EL (cell line): Measurements from ENCODE around the gene JPH2.

ENCODE experiments used
- DNase-seq: peaks from one replicate; pipeline ENCODE4 v3.0.0-alpha.2; 2016

The JPH2 gene

DNA sequence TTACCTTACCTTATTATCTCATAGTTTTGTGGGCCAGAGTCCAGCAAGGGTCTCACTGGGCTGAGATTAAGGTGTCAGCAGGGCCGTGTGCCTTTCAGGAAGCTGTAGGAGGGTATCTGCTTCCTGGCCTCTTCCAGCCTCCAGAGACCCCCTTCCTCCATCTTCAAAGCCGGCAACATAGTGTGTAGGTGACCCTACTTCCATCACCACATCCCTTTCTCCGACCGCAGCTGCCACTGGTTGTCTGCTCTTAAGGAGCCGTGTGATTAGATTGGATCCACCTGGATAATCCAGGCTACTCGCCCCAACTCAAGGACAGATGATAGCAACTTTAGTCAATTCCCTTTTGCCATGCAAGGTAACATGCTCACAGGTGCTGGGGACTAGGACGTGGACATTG is 91.2 kb downstream of the JPH2 start:
- no peak for DNase-seq

DNA sequence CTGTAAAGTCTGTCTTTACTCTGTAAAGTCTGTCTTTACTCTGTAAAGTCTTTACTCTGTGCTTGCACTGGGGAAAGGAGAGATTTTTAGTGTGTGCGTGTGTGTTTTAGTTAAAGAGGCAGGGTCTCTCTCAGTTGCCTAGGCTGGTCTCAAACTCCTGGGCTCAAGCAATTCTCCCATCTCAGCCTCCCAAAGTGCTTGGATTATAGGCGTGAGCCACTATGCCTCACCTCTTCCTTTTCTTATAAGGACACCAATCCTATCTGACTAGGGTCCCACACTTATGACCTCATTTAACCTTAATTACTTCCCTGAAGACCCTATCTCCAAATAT is 93.8 kb downstream of the JPH2 start:
- no peak for DNase-seq

DNA sequence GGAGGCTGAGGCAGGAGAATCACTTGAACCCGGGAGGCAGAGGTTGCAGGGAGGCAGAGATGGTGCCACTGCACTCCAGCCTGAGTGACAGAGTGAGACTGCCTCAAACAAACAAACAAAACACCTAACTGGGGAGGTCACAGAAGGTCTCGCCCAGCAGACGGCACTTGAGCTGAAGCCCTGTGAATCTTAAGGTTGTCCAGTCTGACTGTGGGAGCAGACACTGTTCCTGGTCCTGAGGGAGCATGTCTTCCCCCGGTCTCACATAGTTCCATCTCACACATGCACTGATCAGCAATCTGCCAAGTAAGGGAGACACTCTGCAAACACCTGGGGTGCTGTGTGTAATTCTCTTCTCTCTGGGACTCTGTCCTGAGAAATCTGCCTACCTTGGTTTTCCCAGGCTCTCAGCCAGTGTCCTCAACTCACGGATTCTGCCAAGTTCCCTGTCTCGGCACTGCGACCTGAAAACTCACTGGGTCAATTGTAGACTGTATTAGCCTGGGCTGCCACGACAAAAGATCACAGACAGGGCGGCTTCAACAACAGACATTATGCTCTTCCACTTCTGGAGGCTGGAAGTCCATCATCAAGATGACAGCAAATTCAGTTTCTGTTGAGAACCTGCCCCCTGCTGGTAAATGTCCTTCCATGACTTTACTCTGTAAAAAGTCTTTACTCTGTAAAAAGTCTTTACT is 94.3 kb downstream of the JPH2 start:
- DNase-seq = peak; percentile 57

DNA sequence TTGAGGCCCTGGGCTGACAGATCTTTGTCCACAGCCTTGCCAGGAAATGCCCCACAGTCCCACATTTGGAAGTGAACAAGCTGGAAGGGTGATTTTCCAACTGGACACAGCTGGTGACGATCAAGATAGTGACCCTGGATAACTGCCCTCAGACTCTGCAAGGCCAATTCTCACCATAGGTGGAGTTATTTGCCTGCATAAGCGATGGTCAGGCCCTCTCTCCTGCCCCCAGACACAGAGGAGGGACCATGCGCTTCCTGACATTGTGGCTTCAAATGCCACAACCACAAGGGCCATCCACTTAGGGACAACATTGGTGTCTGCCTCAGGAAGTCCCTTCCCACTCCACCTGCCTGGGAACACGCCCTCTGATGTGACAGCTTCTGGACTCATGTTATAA is 96.0 kb downstream of the JPH2 start:
- DNase-seq = no peak

DNA sequence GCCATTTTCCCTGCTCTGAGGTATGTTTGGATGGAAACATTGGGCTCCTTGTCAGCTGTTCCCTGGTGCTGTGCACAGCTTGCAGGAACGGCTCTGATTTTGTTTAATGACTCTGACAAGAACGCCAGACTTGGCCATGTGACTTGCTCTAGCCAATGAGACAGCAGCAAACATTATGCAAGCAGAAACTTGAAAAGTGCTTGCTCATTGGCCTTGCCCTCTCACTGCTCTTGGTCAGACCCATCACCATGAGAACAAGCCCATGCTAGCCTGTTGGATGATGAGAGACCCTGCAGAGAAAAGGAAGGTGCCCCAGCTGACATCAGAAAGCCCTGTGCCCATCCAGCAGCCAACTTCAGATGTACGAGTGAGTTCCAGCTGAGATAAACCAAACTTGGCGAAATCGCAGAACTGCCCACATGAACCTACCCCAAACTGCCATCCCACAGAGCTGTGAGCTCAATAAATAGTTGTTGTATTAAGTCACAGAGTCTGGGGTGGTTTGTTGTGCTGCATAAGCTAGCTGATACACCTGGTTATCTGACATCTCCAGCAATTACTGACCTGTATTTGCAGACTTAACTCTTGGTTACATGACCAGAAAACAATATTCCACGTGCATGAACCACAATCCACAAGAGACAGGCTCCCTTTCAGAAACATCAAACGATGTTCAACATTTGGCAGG is 96.9 kb downstream of the JPH2 start:
- DNase-seq = peak; percentile 62

DNA sequence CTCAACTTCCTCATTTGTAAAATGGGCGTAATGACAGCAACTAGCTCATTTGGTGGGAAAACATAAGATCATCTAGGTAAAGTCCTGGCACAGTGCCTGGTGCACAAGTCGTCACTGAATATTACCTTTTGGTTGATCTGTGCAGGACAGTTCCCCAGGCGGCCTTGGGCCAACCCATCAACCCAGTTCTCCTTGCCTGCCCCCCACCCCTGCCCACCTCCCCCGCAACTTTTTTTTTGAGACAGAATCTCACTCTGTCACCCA is 99.2 kb downstream of the JPH2 start:
- DNase-seq = no peak

DNA sequence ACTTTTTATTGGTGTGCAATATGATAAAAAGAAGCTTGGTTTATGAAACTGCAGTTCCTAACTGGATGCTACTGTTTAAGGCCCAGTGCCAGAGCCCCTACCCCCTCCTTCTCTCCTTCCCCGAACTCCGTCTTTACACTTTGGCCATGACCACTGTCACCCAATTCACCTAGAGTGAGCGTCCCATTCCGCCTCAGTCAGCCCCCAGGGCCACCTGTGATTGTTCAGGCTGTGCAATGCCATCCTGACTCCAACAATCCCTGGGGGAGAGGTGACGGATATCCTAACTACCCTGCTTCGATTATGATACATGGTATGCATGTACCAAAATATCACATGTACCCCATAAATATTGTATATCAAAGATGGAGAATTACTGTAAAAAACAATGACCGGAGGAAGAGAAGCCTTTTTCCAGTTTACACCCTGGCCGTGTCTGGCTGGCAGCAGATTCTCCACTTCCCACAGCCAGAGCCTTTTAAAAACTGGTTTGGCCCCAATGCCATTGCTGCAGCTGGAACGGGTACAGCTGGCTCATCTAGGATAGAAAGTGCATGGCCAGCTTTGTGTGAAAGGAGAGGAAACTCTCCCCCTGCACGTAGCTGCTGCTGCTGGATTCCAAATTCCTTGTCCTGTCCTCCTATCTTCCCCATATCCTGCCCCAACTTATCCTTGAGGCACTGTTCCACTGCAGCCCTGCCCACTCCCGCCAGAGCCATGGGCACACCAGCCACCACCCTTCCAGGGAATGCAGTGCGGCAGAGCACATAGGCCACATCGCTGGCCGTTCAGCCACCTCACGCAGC is 99.7 kb downstream of the JPH2 start:
- DNase-seq = no peak

DNA sequence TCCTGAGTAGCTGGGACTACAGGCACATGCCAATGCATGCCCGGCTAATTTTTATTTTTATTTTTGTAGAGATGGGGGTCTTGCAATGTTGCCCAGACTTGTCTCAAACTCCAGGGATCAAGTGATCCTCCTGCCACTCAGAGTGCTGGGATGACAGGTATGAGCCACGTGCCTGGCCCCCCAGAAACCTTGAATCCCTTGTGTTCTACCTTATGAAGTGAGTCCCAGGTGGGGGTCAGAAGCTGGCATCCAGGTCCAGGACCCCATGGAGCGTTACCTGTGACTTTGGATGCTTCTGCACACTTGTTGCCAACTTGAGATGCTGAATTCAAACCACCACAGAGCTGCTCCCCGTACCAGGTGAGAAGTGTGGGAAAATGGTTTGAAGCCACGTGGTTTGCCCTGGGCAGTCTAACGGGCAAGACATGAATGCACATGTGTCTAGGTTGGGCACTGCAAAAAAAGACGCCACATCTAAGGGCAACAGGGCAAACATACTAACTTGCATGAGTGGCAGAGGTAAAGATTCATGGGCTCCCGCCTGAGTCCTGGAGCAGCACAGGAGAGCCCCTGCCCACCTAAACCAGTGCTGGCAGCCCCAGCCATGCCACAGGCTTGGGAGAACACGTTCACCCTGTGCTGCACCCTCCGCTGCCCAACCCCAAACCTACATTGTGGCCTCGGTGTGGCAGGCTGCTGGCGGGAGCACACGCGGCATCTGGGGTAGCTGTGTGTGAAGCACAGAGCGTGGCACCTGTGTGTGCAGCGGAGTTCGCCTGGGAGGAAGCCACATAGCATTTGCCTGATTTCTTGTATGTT is 101.2 kb downstream of the JPH2 start:
- DNase-seq = no peak

DNA sequence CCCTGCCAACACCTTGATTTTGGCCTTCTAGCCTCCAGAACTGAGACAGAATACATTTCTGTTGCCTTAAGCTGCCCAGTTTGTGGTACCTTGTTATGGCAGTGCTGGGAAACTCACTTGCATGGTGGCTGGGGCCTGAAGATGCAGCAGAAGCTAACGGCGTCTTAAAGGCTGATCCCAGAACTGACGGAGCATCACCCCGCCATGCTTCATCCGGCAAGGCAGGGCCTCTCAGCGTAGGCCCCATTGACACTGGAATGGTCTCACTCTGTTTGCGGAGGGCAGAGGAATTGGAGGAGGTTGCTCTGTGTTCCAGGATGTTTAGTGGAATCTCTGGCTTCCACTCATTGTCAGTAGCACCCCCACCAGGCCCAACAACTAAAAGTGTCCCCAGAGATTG is 102.1 kb downstream of the JPH2 start:
- no peak for DNase-seq

DNA sequence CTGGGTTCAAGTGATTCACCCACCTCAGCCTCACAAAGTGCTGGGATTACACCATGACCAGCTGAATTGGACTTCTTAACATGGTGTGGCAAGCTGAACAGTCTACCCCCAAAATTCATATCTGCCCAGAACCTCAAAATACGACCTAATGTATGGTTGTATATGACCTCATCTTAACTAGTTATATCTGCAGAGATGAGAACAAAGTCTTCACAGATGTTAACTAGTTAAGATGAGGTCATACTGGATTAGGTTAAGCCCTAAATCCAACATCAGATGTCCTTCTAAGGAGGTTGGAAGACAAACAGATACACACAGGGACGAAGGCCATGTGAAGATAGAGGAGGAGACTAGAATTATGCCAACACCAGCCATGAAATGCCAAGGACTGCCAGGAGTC is 102.5 kb downstream of the JPH2 start:
- DNase-seq = no peak

DNA sequence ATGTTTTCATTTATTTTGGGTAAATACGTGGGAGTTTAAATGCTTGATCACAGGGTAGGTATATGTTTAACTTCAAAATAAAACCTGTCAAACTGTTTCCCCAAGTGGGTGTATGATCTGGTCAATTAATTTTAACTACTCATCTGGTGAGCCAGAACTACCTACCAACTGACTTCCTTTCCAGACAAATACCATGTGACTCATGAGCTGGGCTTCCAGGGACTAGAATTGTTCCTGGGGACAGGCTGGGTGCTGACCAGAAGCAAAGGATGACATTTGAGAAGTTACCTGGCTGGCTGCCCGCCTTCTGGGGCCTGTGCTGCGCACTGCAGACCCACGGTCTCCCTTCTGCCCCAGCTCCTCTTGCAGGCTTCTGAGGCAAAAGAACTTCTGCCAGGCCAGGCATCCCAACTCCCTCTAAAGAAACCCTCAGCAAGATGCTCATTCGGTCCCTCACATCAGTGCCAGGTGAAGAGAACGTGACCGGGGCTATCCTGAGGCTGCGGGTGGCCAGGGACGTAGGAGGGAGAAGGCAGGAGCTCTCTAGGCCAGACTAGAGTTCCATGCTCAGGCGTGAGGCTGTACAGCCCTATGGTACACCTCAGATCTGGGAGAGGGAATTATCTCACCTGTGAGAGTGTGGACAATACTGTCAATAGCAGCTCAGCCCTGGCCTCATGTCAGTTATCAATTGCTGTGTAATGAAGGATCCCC is 103.6 kb downstream of the JPH2 start:
- peak; percentile 62 for DNase-seq

DNA sequence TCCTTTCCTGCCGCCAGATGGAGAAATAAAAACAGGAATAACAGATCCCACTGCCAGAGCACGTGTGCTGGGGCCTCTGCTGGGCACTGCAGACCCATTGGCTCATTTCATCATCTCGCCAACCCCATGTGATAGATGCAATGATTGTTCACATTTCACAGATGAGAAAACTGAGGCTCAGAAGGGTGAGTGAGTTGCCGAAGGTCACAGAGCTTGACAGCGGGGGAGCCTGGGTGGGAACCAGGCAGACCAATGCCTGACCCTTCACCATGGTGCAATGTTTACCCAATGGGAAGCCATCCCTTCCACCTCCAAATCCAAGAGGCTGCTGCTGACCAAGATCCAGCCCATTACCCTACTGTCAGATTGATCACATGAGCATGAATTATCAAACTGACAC is 105.1 kb downstream of the JPH2 start:
- DNase-seq = no peak

DNA sequence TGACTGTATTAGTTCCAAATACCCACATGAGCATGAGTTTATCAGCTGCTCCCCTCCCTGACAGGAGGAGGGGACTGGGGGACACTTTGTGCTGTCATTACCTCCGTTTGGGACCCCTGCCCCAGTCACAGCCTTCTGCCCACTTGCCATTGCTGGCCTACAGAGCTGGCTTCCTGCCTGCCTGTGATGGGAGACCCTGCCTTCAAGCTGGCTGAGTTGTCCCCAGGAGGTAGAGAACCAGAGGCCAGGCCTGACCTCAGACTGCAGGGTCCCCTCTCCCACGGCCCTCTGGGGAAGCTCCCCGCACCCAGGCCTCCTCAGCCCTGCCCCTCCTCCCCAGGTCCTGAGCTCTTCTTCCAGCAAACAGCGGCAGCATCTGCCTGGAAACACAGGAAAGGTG is 105.5 kb downstream of the JPH2 start:
- no peak for DNase-seq

DNA sequence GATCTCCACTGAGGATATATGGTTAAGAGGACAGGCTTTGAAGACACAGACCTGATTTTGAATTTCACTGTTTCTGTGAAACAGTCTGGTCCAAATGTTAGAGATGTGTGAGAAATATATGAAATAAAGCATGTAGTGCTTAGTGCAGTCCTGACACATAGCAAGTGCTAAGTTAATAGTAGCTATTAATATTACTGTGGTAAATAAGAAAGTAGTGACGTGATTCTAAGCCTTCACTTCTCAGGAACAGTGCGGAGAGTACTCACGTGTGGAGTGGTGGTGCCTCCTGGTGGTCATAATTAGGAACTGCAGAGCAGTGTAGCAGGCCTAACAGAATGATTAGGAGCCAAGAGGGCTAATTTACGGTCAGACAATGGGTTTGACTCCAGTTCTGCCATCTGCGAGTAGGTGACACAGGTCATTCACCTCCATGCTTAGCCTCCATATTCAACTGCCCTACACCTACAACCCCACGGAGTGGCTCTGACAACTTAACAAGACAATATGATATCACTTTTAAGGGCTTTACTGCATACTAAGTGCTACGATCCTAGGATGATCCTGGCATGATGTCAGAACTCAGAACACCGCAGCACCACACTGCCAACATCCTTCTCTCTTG is 106.2 kb downstream of the JPH2 start:
- peak; percentile 80 for DNase-seq

DNA sequence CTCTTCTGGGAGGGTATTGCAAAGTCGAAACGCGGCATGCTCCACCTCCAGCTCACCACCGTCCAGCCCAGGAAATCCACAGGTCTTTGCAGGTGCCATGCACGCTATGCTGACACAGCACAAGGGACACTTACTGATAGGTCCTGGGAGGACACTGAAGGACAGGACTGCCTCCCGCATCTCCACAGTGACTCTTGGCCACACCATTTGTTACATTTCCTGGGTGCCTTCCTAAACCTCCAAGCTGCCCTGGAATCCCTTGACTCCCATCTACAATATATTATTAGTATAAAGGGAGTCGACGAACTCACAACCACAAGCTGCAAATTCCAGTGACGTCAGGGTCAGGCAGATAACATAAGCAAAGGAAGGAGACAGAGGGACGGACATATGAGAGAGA is 106.9 kb downstream of the JPH2 start:
- peak; percentile 32 for DNase-seq

DNA sequence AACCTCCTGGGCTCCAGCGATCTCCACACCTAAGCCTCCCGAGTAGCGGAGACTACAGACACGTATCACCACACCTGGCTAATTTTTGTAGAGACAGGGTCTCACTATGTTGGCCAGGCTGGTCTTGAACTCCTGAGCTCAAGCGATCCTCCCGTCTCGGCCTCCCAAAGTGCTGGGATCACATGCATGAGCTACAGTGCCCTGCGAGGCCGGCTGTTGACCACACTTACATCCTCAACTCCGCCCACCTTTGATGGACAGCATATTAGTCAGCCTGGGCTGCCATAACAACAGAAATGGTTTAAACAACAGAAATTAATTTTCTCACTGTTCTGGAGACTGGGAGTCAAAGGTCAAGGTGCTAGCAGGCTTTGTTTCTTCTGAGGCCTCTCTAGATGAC is 107.7 kb downstream of the JPH2 start:
- DNase-seq = no peak

DNA sequence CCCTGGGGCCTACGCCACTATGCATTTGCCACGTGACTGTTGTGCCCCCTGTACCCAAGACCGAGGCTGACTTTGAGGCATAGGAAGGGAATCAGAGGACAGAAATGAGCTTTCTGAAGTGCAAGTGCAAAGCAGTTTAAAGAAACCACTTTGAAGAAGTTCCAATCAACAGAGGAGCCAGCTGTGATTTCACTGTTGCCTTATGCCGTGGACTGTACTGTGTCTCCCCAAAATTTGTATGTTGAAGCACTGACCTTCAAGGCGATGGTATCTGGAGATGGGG is 111.1 kb downstream of the JPH2 start:
- DNase-seq = no peak

DNA sequence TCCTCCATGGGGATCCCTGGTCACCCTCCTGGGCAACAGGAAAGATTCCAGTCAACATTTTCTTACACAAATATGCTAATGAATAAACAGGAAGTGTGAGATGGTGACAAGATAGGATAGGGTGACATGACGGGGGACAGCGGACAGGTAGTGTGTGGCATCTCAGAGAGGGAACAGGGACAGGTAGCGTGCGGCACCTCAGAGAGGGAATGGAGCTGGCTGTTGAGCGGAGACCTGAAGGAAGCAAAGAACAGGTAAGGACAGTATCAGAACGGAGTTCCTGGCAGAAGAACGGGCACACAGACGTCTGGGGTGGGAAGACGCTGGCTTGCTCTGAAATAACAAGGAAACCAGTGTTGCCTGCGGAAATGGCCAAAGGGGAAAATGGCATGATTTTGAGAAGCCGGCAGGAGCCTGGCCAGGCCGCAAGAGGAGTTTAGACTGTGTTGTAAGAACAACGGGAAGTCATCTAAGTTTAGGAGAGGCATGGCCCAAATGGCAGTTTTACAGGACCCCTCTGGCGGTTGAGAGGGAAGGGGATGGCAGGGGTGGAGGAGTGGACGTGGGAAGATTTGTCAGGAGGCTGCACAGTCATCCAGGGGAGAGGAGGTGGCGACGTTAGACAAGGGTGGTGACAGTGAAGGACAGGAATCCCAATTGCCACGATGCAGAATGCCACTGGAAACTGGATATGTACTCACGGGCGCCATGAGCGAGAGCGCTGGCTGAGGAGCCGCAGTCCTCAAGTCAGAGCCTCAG is 111.6 kb downstream of the JPH2 start:
- no peak for DNase-seq

DNA sequence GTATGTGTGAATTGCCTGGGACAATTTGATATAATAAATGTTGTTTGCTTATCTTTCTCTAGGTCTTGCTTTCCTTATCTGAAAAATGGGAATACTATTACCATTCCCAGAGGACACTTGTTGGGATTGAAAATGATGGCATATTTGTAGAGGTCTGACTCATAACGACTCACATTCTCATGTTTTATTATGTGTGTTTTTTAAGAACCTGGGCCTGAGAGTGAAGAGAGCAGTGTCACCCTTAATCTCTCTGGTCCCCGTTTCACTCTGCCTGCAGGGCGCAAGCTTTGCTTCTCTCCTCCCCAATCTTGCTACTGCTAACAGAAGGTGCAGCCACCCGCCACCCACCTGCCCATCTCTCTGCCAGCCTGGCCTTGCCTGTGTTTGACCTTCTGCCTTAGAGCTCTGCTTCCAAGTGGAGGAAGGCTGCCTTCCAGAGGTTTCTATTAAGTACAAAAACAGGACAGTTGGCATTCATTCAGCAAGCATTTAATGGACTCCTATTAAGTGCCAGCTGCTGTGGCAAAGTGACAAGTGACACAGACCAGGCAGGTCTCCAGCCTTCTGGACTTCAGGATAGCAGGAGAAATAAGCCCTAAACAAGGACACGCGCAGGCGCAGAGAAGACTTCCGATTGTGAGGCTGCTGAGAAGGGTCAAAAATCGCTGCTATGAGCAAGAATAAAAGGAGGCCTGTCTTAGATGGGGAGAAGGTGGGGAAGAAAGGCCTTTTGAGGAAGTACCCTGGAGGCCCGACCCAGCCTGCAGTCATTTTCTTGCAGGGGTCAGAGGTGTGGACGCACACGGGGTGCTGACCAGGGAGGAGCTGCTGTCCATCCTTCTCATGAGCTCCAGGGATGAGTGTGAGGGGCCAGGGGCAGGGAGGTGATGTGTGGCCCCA is 112.5 kb downstream of the JPH2 start:
- peak; percentile 48 for DNase-seq

DNA sequence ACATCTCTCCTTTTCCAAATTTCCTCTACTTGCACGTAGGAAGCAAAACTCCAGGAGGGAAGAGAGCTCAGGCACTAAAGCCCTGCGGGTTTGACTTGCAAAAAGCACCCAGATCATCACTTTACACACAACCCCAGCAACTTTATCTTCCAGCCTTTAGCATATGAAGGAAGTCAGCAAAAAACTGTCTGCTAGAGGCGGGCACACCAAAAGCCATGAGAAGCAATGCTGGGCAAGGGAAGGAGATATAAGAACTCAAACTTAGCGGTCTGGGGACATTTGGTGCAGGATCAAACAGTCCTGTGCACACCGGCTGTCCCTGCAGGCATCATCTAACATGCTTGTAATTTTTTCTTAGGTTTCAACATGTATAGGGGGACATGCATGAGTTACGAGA is 113.3 kb downstream of the JPH2 start:
- DNase-seq = no peak
